Astrocyte (in vitro differentiated cells and primary cell): Measurements from ENCODE around the gene ATP1B1.

ENCODE experiments used
- CTCF ChIP-seq: IDR thresholded peaks from 2 replicates; pipeline ENCODE4 v1.5.1; 2011; ENCODE audit warnings: low read depth, mild to moderate bottlenecking, inconsistent platforms, low read length, moderate library complexity; ENCODE audit not compliant: insufficient read depth
- EZH2 ChIP-seq: IDR thresholded peaks from 2 replicates; pipeline ENCODE4 v1.6.1; 2012; ENCODE audit warnings: mild to moderate bottlenecking, low read length, inconsistent platforms; ENCODE audit not compliant: insufficient read depth

- TF ChIP-seq CTCF = no peak
- TF ChIP-seq EZH2 = no peak
Measured at GRCh38 chr1:169149555-169150286, 43.2 kb downstream of the ATP1B1 start.
